ENCODE data around the gene SEMA6A. TPM values are rescaled to one million over a fixed set of nuclear protein-coding genes. Genes with fewer than 3 reads are reported as not detected.
A peak's percentile ranks its signal among the peaks of the same experiment; 100 is the strongest.

Gene SEMA6A
- total RNA-seq, 1 donor: under 0.01 TPM

- H2AFZ ChIP-seq (ENCODE audit: low read length): no peak overlapping the region
- no peak overlapping the region for H3K27ac ChIP-seq (ENCODE audit: low read depth, low read length)
- no peak overlapping the region for H3K4me3 ChIP-seq (ENCODE audit: insufficient read depth, low read length)
- H3K9me3 ChIP-seq (ENCODE audit: low read depth, low read length): no peaks in the 10 kb centered on the region
- no peaks in the 10 kb centered on the region for H3K27me3 ChIP-seq (ENCODE audit: insufficient read depth, low read length)
- TF ChIP-seq, protein P1, sequence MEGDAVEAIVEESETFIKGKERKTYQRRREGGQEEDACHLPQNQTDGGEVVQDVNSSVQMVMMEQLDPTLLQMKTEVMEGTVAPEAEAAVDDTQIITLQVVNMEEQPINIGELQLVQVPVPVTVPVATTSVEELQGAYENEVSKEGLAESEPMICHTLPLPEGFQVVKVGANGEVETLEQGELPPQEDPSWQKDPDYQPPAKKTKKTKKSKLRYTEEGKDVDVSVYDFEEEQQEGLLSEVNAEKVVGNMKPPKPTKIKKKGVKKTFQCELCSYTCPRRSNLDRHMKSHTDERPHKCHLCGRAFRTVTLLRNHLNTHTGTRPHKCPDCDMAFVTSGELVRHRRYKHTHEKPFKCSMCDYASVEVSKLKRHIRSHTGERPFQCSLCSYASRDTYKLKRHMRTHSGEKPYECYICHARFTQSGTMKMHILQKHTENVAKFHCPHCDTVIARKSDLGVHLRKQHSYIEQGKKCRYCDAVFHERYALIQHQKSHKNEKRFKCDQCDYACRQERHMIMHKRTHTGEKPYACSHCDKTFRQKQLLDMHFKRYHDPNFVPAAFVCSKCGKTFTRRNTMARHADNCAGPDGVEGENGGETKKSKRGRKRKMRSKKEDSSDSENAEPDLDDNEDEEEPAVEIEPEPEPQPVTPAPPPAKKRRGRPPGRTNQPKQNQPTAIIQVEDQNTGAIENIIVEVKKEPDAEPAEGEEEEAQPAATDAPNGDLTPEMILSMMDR (IDR thresholded peaks at IDR 0.05; ENCODE audit: extremely low read depth, low read depth, low read length): no peak
- no peaks in the 10 kb centered on the region for H3K79me2 ChIP-seq (ENCODE audit: insufficient read depth, low read length)
- H4K20me1 ChIP-seq (ENCODE audit: insufficient read depth, low read length): no peaks in the 10 kb centered on the region
- no peaks in the 10 kb centered on the region for H3K4me1 ChIP-seq (ENCODE audit: insufficient read depth, low read length)
- H3K4me2 ChIP-seq (ENCODE audit: insufficient read depth, low read length): no peak overlapping the region
- no peak for DNase-seq (ENCODE audit: insufficient read length, low spot score, missing footprints)
- H3K36me3 ChIP-seq (ENCODE audit: insufficient read depth, low read length): no peaks in the 10 kb centered on the region
Measured at GRCh38 chr5:116564756-116565490, 9.7 kb downstream of the SEMA6A start.

GRCh38 chr5:116564312-116564711 lies 10.3 kb downstream of the SEMA6A start:
- Histone ChIP-seq H3K36me3 (ENCODE audit: insufficient read depth, low read length) (no peaks in the 10 kb centered on the region), H4K20me1 (ENCODE audit: insufficient read depth, low read length) (no peaks in the 10 kb centered on the region), H3K27ac (ENCODE audit: low read depth, low read length) (no peak overlapping the region), H3K4me3 (ENCODE audit: insufficient read depth, low read length) (no peak overlapping the region), H3K27me3 (ENCODE audit: insufficient read depth, low read length) (no peaks in the 10 kb centered on the region), H3K4me2 (ENCODE audit: insufficient read depth, low read length) (no peak overlapping the region), H3K4me1 (ENCODE audit: insufficient read depth, low read length) (no peaks in the 10 kb centered on the region), H3K9me3 (ENCODE audit: low read depth, low read length) (no peaks in the 10 kb centered on the region), H2AFZ (ENCODE audit: low read length) (no peak overlapping the region), H3K79me2 (ENCODE audit: insufficient read depth, low read length) (no peaks in the 10 kb centered on the region)
- peak; percentile 4 for DNase-seq (ENCODE audit: insufficient read length, low spot score, missing footprints)
- TF ChIP-seq, protein P1 (IDR thresholded peaks at IDR 0.05; ENCODE audit: extremely low read depth, low read depth, low read length): no peak

- peak; percentile 25 for DNase-seq (ENCODE audit: insufficient read length, low spot score, missing footprints)
- H3K4me1 ChIP-seq (ENCODE audit: insufficient read depth, low read length): no peaks in the 10 kb centered on the region
Measured at GRCh38 chr5:116563736-116564308, 10.8 kb downstream of the SEMA6A start.

DNA sequence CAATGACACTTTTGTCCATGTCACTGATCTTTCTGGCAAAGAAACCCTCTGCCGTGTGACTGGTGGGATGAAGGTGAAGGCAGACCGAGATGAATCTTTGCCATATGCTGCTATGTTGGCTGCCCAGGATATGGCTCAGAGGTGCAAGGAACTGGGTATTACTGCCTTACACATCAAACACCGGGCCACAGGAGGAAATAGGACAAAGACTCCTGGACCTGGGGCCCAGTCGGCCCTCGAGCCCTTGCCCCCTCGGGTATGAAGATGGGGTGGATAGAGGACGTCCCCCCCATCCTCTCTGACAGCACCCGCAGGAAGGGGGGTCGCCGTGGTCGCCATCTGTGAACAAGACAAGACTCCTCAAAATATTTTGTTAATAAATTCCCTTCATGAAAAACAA lies 12.0 kb downstream of the SEMA6A start:
- Histone ChIP-seq H4K20me1 (ENCODE audit: insufficient read depth, low read length) (no peaks in the 10 kb centered on the region), H3K4me2 (ENCODE audit: insufficient read depth, low read length) (no peak overlapping the region), H3K27me3 (ENCODE audit: insufficient read depth, low read length) (no peaks in the 10 kb centered on the region), H3K4me3 (ENCODE audit: insufficient read depth, low read length) (no peak overlapping the region), H3K9me3 (ENCODE audit: low read depth, low read length) (no peaks in the 10 kb centered on the region), H3K79me2 (ENCODE audit: insufficient read depth, low read length) (no peaks in the 10 kb centered on the region), H3K27ac (ENCODE audit: low read depth, low read length) (no peak overlapping the region), H2AFZ (ENCODE audit: low read length) (no peak overlapping the region), H3K36me3 (ENCODE audit: insufficient read depth, low read length) (no peaks in the 10 kb centered on the region), H3K4me1 (ENCODE audit: insufficient read depth, low read length) (no peaks in the 10 kb centered on the region)
- DNase-seq (ENCODE audit: insufficient read length, low spot score, missing footprints): no peak
- TF ChIP-seq, protein P1 (IDR thresholded peaks at IDR 0.05; ENCODE audit: extremely low read depth, low read depth, low read length): no peak

More at GRCh38 chr5:116563736-116564308, 10.8 kb downstream of the SEMA6A start:
- H3K4me3 ChIP-seq (ENCODE audit: insufficient read depth, low read length): no peak overlapping the region
- no peaks in the 10 kb centered on the region for H4K20me1 ChIP-seq (ENCODE audit: insufficient read depth, low read length)
- no peak overlapping the region for H2AFZ ChIP-seq (ENCODE audit: low read length)
- no peak overlapping the region for H3K27ac ChIP-seq (ENCODE audit: low read depth, low read length)
- TF ChIP-seq, protein P1 (IDR thresholded peaks at IDR 0.05; ENCODE audit: extremely low read depth, low read depth, low read length): no peak
- H3K27me3 ChIP-seq (ENCODE audit: insufficient read depth, low read length): no peaks in the 10 kb centered on the region
- no peak overlapping the region for H3K4me2 ChIP-seq (ENCODE audit: insufficient read depth, low read length)
- no peaks in the 10 kb centered on the region for H3K36me3 ChIP-seq (ENCODE audit: insufficient read depth, low read length)
- no peaks in the 10 kb centered on the region for H3K79me2 ChIP-seq (ENCODE audit: insufficient read depth, low read length)
- no peaks in the 10 kb centered on the region for H3K9me3 ChIP-seq (ENCODE audit: low read depth, low read length)

Data from osteoblast (primary cell).